ENCODE results near the gene PCBD1. TPM values are rescaled to one million over a fixed set of nuclear protein-coding genes. Genes with fewer than 3 reads are reported as not detected.
"Not testable (repeated sequence)": the region's sequence is repeated elsewhere in the genome, so short reads cannot be mapped to it uniquely, and the experiment has no call there.

The PCBD1 gene
- total RNA-seq, 4 donors from 2014 or later = 31.0 to 57.8 (median 52.4) TPM

- no peak for ATAC-seq
- intact Hi-C loops (cut with DNase I; ENCODE audit: low total_unique reads) = no loop called here
Observed at GRCh38 chr10:70866424-70866823, 21.9 kb downstream of the PCBD1 start.

GRCh38 chr10:70864935-70865334 lies 23.4 kb downstream of the PCBD1 start:
- DNase-seq (no peak), ATAC-seq (no peak)
- Histone ChIP-seq H3K36me3 (peaks cover 0 to 21% of the 10 kb centered on the region in 2 donors), H3K9me3 (no peaks in the 10 kb centered on the region), H3K27me3 (no peaks in the 10 kb centered on the region), H3K4me3 (no peak overlapping the region), H3K4me1 (no peaks in the 10 kb centered on the region), H3K27ac (no peak overlapping the region)
- no peak for TF ChIP-seq CTCF (IDR thresholded peaks at IDR 0.05 in 4 of 5, conservative IDR thresholded peaks at IDR 0.05 in 1 of 5)
- in situ Hi-C loops (cut with MboI; ENCODE audit: low sequenced_read_pairs in 4 of 4) = no loop called here
- intact Hi-C loops (cut with DNase I; ENCODE audit: low total_unique reads) = no loop called here

More at GRCh38 chr10:70866424-70866823, 21.9 kb downstream of the PCBD1 start:
- in situ Hi-C loops (cut with MboI; ENCODE audit: low sequenced_read_pairs in 4 of 4) = no loop called here
- no peaks in the 10 kb centered on the region for H3K27me3 ChIP-seq
- H3K27ac ChIP-seq = no peak overlapping the region
- H3K36me3 ChIP-seq = peaks cover 0 to 24% of the 10 kb centered on the region in 2 donors
- H3K4me3 ChIP-seq = no peak overlapping the region
- no peaks in the 10 kb centered on the region for H3K9me3 ChIP-seq
- TF ChIP-seq CTCF (IDR thresholded peaks at IDR 0.05 in 4 of 5, conservative IDR thresholded peaks at IDR 0.05 in 1 of 5) = no peak
- TF ChIP-seq POLR2A (IDR thresholded peaks at IDR 0.05) = no peak
- no peaks in the 10 kb centered on the region for H3K4me1 ChIP-seq
- peak in 1 of 2 donors; percentile 23 for DNase-seq

- Histone ChIP-seq H3K27me3 (no peaks in the 10 kb centered on the region), H3K27ac (no peak overlapping the region), H3K4me3 (no peak overlapping the region), H3K4me1 (no peaks in the 10 kb centered on the region), H3K36me3 (peaks cover 0 to 27% of the 10 kb centered on the region in 2 donors), H3K9me3 (no peaks in the 10 kb centered on the region)
- in situ Hi-C loops (cut with MboI; ENCODE audit: low sequenced_read_pairs in 4 of 4) (no loop called here), intact Hi-C loops (cut with DNase I; ENCODE audit: low total_unique reads) (no loop called here)
- no peak for DNase-seq
- TF ChIP-seq POLR2A (IDR thresholded peaks at IDR 0.05) (no peak), CTCF (IDR thresholded peaks at IDR 0.05 in 4 of 5, conservative IDR thresholded peaks at IDR 0.05 in 1 of 5) (no peak)
- ATAC-seq = no peak
Observed at GRCh38 chr10:70863470-70864160, 24.8 kb downstream of the PCBD1 start.

GRCh38 chr10:70861495-70862197 lies 26.7 kb downstream of the PCBD1 start:
- H3K27ac ChIP-seq; in situ Hi-C loops (cut with MboI; ENCODE audit: low sequenced_read_pairs in 4 of 4); H3K27me3 ChIP-seq; H3K9me3 ChIP-seq; H3K4me3 ChIP-seq; DNase-seq; ATAC-seq; intact Hi-C loops (cut with DNase I; ENCODE audit: low total_unique reads); H3K4me1 ChIP-seq: not testable (repeated sequence)
- H3K36me3 ChIP-seq = peaks cover 0 to 44% of the 10 kb centered on the region in 2 donors

GRCh38 chr10:70858759-70859158 lies 29.6 kb downstream of the PCBD1 start:
- ATAC-seq (no peak), DNase-seq (no peak)
- H3K4me1 ChIP-seq = no peaks in the 10 kb centered on the region
- H3K27ac ChIP-seq = no peak overlapping the region
- intact Hi-C loops (cut with DNase I; ENCODE audit: low total_unique reads) = no loop called here
- TF ChIP-seq CTCF (IDR thresholded peaks at IDR 0.05 in 4 of 5, conservative IDR thresholded peaks at IDR 0.05 in 1 of 5) (no peak), POLR2A (IDR thresholded peaks at IDR 0.05) (no peak)
- H3K27me3 ChIP-seq = no peaks in the 10 kb centered on the region
- peaks cover 2 to 60% of the 10 kb centered on the region in 2 donors for H3K36me3 ChIP-seq
- in situ Hi-C loops (cut with MboI; ENCODE audit: low sequenced_read_pairs in 4 of 4) = no loop called here
- no peak overlapping the region for H3K4me3 ChIP-seq
- H3K9me3 ChIP-seq = no peaks in the 10 kb centered on the region

Measured in gastrocnemius medialis (tissue), 4 donors.